PC-9 (cell line): Measurements from ENCODE around the gene SHCBP1L.

Experiments used
- EZH2 ChIP-seq: fragments of 200-600 bp; sonication (generic); IDR thresholded peaks from 2 replicates; pipeline ENCODE4 v1.8.0; 2017; ENCODE audit warnings: antibody characterized with exemption, low read depth
- TF ChIP-seq, protein P1 (sequence below): fragments of 200-600 bp; sonication (generic); conservative IDR thresholded peaks from 2 replicates; pipeline ENCODE4 v1.6.1; 2017; ENCODE audit warnings: mixed run types, antibody characterized with exemption, mild to moderate bottlenecking, moderate library complexity

GRCh38 chr1:182875889-182876288 lies 77.1 kb downstream of the SHCBP1L start:
- TF ChIP-seq, protein P1, sequence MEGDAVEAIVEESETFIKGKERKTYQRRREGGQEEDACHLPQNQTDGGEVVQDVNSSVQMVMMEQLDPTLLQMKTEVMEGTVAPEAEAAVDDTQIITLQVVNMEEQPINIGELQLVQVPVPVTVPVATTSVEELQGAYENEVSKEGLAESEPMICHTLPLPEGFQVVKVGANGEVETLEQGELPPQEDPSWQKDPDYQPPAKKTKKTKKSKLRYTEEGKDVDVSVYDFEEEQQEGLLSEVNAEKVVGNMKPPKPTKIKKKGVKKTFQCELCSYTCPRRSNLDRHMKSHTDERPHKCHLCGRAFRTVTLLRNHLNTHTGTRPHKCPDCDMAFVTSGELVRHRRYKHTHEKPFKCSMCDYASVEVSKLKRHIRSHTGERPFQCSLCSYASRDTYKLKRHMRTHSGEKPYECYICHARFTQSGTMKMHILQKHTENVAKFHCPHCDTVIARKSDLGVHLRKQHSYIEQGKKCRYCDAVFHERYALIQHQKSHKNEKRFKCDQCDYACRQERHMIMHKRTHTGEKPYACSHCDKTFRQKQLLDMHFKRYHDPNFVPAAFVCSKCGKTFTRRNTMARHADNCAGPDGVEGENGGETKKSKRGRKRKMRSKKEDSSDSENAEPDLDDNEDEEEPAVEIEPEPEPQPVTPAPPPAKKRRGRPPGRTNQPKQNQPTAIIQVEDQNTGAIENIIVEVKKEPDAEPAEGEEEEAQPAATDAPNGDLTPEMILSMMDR = no peak
- no peak for TF ChIP-seq EZH2
